Coronary artery (tissue), 2 donors: ENCODE measurements around the gene HS3ST5.
"Not testable (repeated sequence)": the region's sequence is repeated elsewhere in the genome, so short reads cannot be mapped to it uniquely, and the experiment has no call there.

Experiments
- DNase-seq: peaks from one replicate; pipeline ENCODE4 v3.0.0-alpha.2; 2017; ENCODE audit warnings: low spot score
- H3K27ac ChIP-seq, 2 donors: fragments of 200-600 bp; sonication (generic); one replicate each; pipeline ENCODE4 v1.5.1; 2016 to 2019
- H3K4me3 ChIP-seq: fragments of 200-600 bp; sonication (generic); 2 replicates; pipeline ENCODE4 v1.5.1; 2016; ENCODE audit warnings: mild to moderate bottlenecking, moderate library complexity
- TF ChIP-seq, protein P1 (sequence below): fragments of 200-600 bp; sonication (generic); IDR thresholded peaks from one replicate; pipeline ENCODE4 v1.5.1; 2019; ENCODE audit warnings: antibody characterized with exemption

HS3ST5 gene

DNA sequence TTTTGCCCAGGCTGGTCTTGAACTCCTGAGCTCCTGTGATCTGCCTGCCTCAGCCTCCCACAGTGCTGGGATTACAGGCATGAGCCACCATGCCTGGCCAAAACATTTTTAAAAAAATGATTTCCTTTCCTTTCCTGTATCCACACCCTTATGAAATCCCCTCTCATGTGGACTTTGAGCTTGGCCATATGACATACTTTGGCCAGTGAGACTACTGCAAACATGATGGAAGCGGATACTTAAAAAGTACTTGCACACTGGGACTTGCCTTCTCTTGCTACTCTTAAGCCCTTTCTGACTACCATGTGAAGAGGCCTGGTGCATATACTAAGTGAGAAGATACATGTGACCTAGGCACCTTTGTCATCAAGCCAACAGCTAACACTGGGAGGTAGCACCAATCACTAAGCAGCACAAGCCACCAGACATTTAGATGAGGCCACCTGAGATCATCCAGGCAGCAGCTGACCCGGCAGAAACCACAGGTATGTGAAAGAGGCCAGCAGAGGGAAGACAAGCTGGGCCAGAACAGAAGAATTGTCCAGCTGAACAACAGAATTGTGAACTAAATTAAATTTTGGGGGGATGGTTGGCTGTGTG is 293.4 kb downstream of the HS3ST5 start:
- DNase-seq = no peak
- TF ChIP-seq, protein P1, sequence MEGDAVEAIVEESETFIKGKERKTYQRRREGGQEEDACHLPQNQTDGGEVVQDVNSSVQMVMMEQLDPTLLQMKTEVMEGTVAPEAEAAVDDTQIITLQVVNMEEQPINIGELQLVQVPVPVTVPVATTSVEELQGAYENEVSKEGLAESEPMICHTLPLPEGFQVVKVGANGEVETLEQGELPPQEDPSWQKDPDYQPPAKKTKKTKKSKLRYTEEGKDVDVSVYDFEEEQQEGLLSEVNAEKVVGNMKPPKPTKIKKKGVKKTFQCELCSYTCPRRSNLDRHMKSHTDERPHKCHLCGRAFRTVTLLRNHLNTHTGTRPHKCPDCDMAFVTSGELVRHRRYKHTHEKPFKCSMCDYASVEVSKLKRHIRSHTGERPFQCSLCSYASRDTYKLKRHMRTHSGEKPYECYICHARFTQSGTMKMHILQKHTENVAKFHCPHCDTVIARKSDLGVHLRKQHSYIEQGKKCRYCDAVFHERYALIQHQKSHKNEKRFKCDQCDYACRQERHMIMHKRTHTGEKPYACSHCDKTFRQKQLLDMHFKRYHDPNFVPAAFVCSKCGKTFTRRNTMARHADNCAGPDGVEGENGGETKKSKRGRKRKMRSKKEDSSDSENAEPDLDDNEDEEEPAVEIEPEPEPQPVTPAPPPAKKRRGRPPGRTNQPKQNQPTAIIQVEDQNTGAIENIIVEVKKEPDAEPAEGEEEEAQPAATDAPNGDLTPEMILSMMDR = no peak
- H3K27ac ChIP-seq = no peak overlapping the region

DNA sequence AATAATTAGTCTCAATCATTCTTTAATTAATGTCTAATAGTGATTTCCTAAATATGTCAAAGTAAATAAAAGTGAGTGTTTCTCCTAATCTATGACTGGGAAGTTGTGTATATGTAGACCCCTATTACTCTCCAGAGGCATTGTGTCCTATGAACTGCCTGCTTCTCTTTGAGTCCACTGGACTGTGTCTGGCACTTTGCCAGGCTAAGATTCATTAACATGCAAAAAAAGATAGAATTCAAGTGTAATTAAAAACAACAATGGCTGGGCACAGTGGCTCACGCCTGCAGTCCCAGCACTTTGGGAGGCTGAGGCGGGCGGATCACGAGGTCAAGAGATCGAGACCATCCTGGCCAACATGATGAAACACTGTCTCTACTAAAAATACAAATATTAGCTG is 298.3 kb downstream of the HS3ST5 start:
- DNase-seq, H3K4me3 ChIP-seq, H3K27ac ChIP-seq: not testable (repeated sequence)

More for the DNA sequence above, 293.4 kb downstream of the HS3ST5 start:
- no peak overlapping the region for H3K4me3 ChIP-seq

DNA sequence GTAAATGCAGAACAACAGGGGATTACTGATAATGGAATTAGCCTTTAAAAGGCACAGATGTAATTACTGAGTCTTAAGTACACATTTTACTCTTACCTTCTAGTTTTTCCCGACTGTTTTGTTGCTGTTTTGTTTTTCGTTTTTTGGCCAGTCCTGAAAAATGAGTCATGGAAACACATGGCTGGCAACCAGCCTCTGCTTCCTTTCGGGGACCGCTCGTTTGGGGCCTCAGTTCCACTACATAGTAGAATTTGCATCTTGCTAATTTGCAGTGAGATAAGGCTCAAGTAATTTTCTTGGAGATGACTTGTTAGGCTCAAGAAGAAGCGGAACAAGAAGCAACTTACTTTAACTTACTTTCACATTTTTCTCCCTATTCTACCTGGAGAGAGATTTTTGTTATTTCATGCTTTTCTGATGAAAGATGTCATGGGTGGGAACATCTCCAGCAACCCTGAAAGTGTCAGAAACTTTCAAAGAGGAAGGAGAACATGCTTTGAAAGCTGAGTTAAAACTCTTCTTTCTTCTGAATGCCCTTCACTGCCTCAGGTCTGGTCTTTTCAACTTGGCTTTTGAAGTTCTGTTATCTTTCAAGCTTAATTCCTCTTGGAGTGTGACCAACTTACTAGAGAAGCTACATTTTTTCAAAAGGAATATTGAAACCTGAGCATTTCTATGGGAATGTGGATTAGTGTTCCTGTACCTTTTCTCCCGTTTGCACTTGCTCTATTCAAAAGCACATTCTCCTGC is 300.4 kb downstream of the HS3ST5 start:
- TF ChIP-seq, protein P1 = no peak
- no peak for DNase-seq
- no peak overlapping the region for H3K4me3 ChIP-seq
- H3K27ac ChIP-seq = no peak overlapping the region

DNA sequence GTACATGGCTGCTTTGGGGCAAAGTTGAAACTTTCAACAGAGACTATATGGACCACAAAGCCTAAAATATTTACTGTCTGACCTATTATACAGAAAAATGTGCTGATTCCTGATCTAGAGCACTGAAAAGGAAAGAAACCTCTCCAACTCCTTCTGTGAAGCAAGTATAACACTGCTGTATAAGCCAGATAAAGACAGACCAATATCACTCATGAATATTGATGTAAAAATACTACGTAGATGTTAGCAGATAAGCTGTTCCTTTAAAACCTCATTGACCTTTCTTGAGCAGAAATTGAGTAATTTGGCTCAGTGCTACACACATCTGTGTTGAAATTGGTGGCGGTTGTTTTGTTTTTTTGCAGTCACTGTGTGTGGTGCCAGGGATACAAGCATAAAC is 302.0 kb downstream of the HS3ST5 start:
- no peak for DNase-seq
- TF ChIP-seq, protein P1 = no peak
- Histone ChIP-seq H3K27ac (no peak overlapping the region), H3K4me3 (no peak overlapping the region)

DNA sequence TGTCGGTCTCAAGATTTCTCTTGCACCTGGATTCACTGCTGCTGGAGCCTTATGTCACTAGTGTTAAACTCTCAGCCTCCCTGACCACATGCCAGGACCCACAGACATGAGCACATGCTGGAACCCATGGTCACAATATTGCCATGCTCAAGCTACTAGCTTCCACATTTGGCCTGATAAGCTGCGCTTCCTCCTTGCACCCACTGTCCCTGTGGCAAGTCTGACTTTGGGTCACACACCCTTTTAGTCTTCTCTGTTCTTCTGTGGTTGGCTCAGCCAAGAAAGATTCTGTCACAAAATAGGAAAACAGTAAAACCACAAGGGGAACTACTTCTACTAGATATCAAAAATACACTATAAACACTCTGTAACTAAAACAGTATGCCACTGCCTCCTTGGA is 303.0 kb downstream of the HS3ST5 start:
- DNase-seq = no peak
- no peak overlapping the region for H3K4me3 ChIP-seq

DNA sequence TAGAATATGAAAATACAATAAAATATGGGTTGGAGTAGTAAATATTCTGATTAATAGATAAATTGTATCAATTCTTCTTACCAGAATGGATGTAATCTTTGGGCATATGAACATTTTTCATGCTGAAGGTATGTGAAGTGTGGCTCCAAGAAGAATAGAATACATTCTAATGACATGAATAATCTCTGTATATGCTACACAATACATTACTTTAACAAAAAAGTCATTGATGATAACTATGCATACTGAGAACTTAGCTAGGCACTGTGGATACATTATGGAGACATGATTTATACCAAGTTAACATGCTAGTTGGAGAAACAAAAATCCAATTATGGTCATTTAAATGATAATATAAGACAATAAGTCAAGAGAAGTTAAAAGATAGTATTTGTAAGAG is 309.2 kb downstream of the HS3ST5 start:
- TF ChIP-seq, protein P1 = no peak
- Histone ChIP-seq H3K27ac (no peak overlapping the region), H3K4me3 (no peak overlapping the region)
- DNase-seq = no peak

More for the DNA sequence above, 303.0 kb downstream of the HS3ST5 start:
- no peak overlapping the region for H3K27ac ChIP-seq
- TF ChIP-seq, protein P1 = no peak

DNA sequence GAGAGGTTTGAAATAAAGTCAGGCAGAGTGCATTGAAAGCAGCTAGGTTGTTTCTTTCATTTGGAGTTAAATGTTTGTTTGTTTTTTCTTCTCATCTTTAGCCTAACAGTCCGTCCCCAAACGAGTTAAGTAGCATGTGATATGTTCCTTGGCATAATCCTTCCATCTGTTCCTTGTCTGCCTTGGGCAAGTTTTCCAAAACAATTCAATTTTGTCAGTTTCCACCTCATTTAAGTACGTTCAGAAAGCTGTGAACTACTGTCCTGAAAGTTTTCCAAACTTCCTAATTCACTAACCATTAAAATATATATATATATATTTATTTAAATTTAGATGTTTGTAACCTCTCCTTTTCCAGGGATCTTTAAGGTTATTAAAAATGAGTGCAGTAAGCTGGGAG is 310.1 kb downstream of the HS3ST5 start:
- TF ChIP-seq, protein P1 = no peak
- DNase-seq = no peak
- Histone ChIP-seq H3K27ac (no peak overlapping the region), H3K4me3 (no peak overlapping the region)
